ENCODE measurements around the gene LOXHD1.

The LOXHD1 gene

DNA sequence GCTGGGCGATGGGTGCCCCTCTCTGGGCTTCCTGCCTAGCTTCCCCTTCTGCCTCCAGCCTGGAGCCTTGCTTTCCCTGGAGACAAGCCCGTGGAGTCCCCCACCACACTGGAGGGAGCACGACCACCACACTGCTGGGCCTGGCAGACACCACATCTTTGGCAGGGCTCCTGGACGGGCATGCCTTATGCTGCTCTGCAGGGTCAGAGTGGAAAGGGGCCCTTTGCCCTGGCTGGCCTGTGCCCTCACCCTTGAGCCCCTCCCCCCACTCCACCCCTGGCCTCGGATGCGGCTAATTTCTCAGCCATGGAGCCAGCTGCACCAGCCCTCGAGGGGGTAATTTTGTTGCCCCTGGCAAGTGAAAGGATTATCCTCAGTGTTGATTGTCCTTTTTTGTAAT is 194.5 kb downstream of the LOXHD1 start:
- H3K14ac ChIP-seq (ENCODE audit: low read length in 2 of 2): no peak overlapping the region
- WGBS: 52% methylated on average over 6 of the region's 7 CpGs
- no peak overlapping the region for H2BK12ac ChIP-seq (ENCODE audit: low read length in 2 of 2)
- no peak overlapping the region for H2BK5ac ChIP-seq (ENCODE audit: low read depth, low read length, poor library complexity, severe bottlenecking)
- H3K27me3 ChIP-seq (ENCODE audit: control insufficient read depth in 1 of 2, insufficient read depth in 1 of 2, low read length in 2 of 2): peaks cover 19 to 29% of the 10 kb centered on the region in 2 experiments
- H3K4me2 ChIP-seq (ENCODE audit: low read length, poor library complexity, severe bottlenecking): no peak overlapping the region
- H3K27ac ChIP-seq (ENCODE audit: low read length, poor library complexity, severe bottlenecking): no peak overlapping the region
- no peaks in the 10 kb centered on the region for H3K36me3 ChIP-seq (ENCODE audit: control insufficient read depth in 1 of 2, insufficient read depth in 2 of 2, low read depth in 1 of 2, low read length in 2 of 2)
- no peaks in the 10 kb centered on the region for H3K4me1 ChIP-seq (ENCODE audit: control insufficient read depth, insufficient read depth, low read depth, low read length)
- H3K9me3 ChIP-seq (ENCODE audit: control insufficient read depth, low read length): no peaks in the 10 kb centered on the region
- H4K8ac ChIP-seq (ENCODE audit: low read length): no peak overlapping the region
- H2AFZ ChIP-seq (ENCODE audit: low read depth, low read length): no peak overlapping the region
- no peak overlapping the region for H4K91ac ChIP-seq (ENCODE audit: low read length)
- no peak overlapping the region for H2BK120ac ChIP-seq (ENCODE audit: low read depth, low read length)
- no peak for DNase-seq
- H3K9ac ChIP-seq (ENCODE audit: low read length): no peak overlapping the region
- H3K23ac ChIP-seq (ENCODE audit: low read length in 2 of 2): no peak overlapping the region
- no peaks in the 10 kb centered on the region for H3K79me1 ChIP-seq (replicated peaks; ENCODE audit: low read length, poor library complexity, severe bottlenecking)
- H3K4ac ChIP-seq (ENCODE audit: low read depth in 1 of 2, low read length in 2 of 2): no peak overlapping the region
- H3K18ac ChIP-seq (ENCODE audit: low read depth in 1 of 2, low read length in 2 of 2): no peak overlapping the region
- no peak overlapping the region for H2AK5ac ChIP-seq (ENCODE audit: low read length, severe bottlenecking)
- H3K4me3 ChIP-seq (ENCODE audit: insufficient read depth in 1 of 2, low read depth in 1 of 2, low read length in 2 of 2): no peak overlapping the region
- H2BK15ac ChIP-seq (ENCODE audit: low read depth, poor library complexity, severe bottlenecking): no peak overlapping the region

DNA sequence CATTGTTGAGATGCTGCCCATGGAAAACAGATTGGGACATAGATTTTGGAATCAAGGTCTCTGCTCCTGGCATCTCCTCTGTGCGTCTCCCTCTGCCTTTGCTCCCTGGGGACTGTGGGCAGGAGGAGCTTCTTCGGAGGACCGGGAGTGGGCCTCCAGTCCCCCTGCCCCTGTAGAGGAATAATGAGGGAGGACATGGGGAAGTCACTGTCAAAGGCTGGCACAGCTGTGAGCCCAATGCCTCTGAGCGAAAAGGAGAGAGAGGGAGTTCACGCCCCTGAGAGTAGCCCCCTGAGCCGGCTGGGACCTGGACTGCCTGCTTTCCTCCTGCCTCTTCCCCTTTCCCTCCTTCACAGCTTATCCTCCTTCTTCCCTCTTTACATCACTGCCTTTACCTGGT is 195.0 kb downstream of the LOXHD1 start:
- Histone ChIP-seq H4K91ac (ENCODE audit: low read length) (no peak overlapping the region), H3K36me3 (ENCODE audit: control insufficient read depth in 1 of 2, insufficient read depth in 2 of 2, low read depth in 1 of 2, low read length in 2 of 2) (no peaks in the 10 kb centered on the region), H2AFZ (ENCODE audit: low read depth, low read length) (no peak overlapping the region), H3K9ac (ENCODE audit: low read length) (no peak overlapping the region), H3K4me2 (ENCODE audit: low read length, poor library complexity, severe bottlenecking) (no peak overlapping the region), H3K9me3 (ENCODE audit: control insufficient read depth, low read length) (no peaks in the 10 kb centered on the region), H3K14ac (ENCODE audit: low read length in 2 of 2) (no peak overlapping the region), H2AK5ac (ENCODE audit: low read length, severe bottlenecking) (no peak overlapping the region), H3K23ac (ENCODE audit: low read length in 2 of 2) (no peak overlapping the region), H2BK12ac (ENCODE audit: low read length in 2 of 2) (no peak overlapping the region), H3K4ac (ENCODE audit: low read depth in 1 of 2, low read length in 2 of 2) (no peak overlapping the region), H3K27me3 (ENCODE audit: control insufficient read depth in 1 of 2, insufficient read depth in 1 of 2, low read length in 2 of 2) (peaks cover 19 to 29% of the 10 kb centered on the region in 2 experiments), H2BK15ac (ENCODE audit: low read depth, poor library complexity, severe bottlenecking) (no peak overlapping the region), H3K4me3 (ENCODE audit: insufficient read depth in 1 of 2, low read depth in 1 of 2, low read length in 2 of 2) (no peak overlapping the region), H2BK120ac (ENCODE audit: low read depth, low read length) (no peak overlapping the region), H3K18ac (ENCODE audit: low read depth in 1 of 2, low read length in 2 of 2) (no peak overlapping the region), H2BK5ac (ENCODE audit: low read depth, low read length, poor library complexity, severe bottlenecking) (no peak overlapping the region), H3K27ac (ENCODE audit: low read length, poor library complexity, severe bottlenecking) (no peak overlapping the region), H3K4me1 (ENCODE audit: control insufficient read depth, insufficient read depth, low read depth, low read length) (no peaks in the 10 kb centered on the region), H3K79me1 (replicated peaks; ENCODE audit: low read length, poor library complexity, severe bottlenecking) (no peaks in the 10 kb centered on the region), H4K8ac (ENCODE audit: low read length) (no peak overlapping the region)
- DNase-seq: no peak
- WGBS: 84% methylated on average over 5 of the region's 6 CpGs

DNA sequence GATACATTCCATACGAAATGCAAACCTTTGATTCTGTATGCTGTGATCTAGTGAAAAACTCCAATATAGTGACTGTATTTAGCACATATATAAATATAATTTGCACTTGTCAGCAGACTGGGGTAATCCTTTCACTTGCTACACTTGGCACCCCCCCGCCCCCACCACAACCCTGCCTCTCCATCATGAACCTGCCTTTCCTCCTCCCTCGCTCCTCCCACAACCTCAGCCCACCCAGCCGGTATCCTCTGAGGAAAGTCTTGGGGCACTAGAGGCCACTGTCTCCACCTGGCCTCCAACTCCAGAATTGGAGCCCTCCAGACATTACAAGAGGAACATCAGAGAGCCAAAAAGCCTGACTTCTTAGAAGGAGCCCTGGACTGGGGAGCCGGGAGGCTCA is 196.3 kb downstream of the LOXHD1 start:
- no peak overlapping the region for H4K8ac ChIP-seq (ENCODE audit: low read length)
- no peaks in the 10 kb centered on the region for H3K79me1 ChIP-seq (replicated peaks; ENCODE audit: low read length, poor library complexity, severe bottlenecking)
- no peak overlapping the region for H4K91ac ChIP-seq (ENCODE audit: low read length)
- H2AFZ ChIP-seq (ENCODE audit: low read depth, low read length): no peak overlapping the region
- no peaks in the 10 kb centered on the region for H3K36me3 ChIP-seq (ENCODE audit: control insufficient read depth in 1 of 2, insufficient read depth in 2 of 2, low read depth in 1 of 2, low read length in 2 of 2)
- no peak overlapping the region for H3K4ac ChIP-seq (ENCODE audit: low read depth in 1 of 2, low read length in 2 of 2)
- H2BK5ac ChIP-seq (ENCODE audit: low read depth, low read length, poor library complexity, severe bottlenecking): no peak overlapping the region
- peaks cover 15 to 22% of the 10 kb centered on the region in 2 experiments for H3K27me3 ChIP-seq (ENCODE audit: control insufficient read depth in 1 of 2, insufficient read depth in 1 of 2, low read length in 2 of 2)
- H3K27ac ChIP-seq (ENCODE audit: low read length, poor library complexity, severe bottlenecking): no peak overlapping the region
- H3K9me3 ChIP-seq (ENCODE audit: control insufficient read depth, low read length): no peaks in the 10 kb centered on the region
- H3K4me2 ChIP-seq (ENCODE audit: low read length, poor library complexity, severe bottlenecking): no peak overlapping the region
- H3K4me1 ChIP-seq (ENCODE audit: control insufficient read depth, insufficient read depth, low read depth, low read length): no peaks in the 10 kb centered on the region
- no peak overlapping the region for H2AK5ac ChIP-seq (ENCODE audit: low read length, severe bottlenecking)
- no peak overlapping the region for H3K14ac ChIP-seq (ENCODE audit: low read length in 2 of 2)
- no peak overlapping the region for H3K18ac ChIP-seq (ENCODE audit: low read depth in 1 of 2, low read length in 2 of 2)
- 85% methylated on average over 4 of the region's 5 CpGs for WGBS
- H2BK15ac ChIP-seq (ENCODE audit: low read depth, poor library complexity, severe bottlenecking): no peak overlapping the region
- H2BK12ac ChIP-seq (ENCODE audit: low read length in 2 of 2): no peak overlapping the region
- no peak overlapping the region for H3K4me3 ChIP-seq (ENCODE audit: insufficient read depth in 1 of 2, low read depth in 1 of 2, low read length in 2 of 2)
- H3K9ac ChIP-seq (ENCODE audit: low read length): no peak overlapping the region
- no peak for DNase-seq
- H3K23ac ChIP-seq (ENCODE audit: low read length in 2 of 2): no peak overlapping the region
- H2BK120ac ChIP-seq (ENCODE audit: low read depth, low read length): no peak overlapping the region

DNA sequence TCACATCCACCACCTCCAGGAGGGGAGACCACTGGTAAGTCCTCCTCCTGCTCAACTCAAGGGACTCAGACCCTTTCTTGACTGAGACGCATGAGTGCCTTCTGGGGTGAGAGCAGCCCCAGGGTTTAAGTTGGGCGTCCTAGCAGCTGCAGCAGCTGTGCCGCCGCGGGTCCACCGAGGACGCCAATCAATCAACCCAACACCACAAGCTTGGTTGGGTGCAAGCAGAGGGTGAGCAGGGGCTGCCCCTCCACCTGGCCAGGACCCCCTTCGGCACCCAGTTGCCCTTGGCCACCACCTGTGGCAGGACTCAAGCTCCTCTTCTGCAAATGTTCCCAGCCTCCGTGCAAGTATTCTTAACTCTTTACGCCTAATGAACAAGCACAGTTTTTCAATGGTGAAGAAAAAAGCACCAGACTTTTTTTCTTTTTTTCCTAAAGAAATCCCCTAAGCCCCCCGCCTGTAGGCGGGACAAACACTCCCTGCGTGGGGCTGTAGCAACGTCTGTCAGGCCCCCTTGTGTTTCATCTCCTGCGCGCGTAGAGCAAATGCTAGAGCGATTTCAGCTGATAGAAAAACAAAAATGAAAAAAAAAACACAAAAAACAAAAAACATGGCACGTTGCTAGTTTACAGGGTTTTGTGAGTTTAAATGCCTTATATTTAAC is 197.1 kb downstream of the LOXHD1 start:
- H2AFZ ChIP-seq (ENCODE audit: low read depth, low read length): no peak overlapping the region
- H4K91ac ChIP-seq (ENCODE audit: low read length): no peak overlapping the region
- H3K27ac ChIP-seq (ENCODE audit: low read length, poor library complexity, severe bottlenecking): no peak overlapping the region
- peaks cover 11 to 21% of the 10 kb centered on the region in 2 experiments for H3K27me3 ChIP-seq (ENCODE audit: control insufficient read depth in 1 of 2, insufficient read depth in 1 of 2, low read length in 2 of 2)
- no peak overlapping the region for H3K14ac ChIP-seq (ENCODE audit: low read length in 2 of 2)
- no peak for DNase-seq
- no peak overlapping the region for H2BK120ac ChIP-seq (ENCODE audit: low read depth, low read length)
- H3K9me3 ChIP-seq (ENCODE audit: control insufficient read depth, low read length): no peaks in the 10 kb centered on the region
- H3K4me1 ChIP-seq (ENCODE audit: control insufficient read depth, insufficient read depth, low read depth, low read length): no peaks in the 10 kb centered on the region
- no peak overlapping the region for H3K4ac ChIP-seq (ENCODE audit: low read depth in 1 of 2, low read length in 2 of 2)
- H2BK12ac ChIP-seq (ENCODE audit: low read length in 2 of 2): no peak overlapping the region
- no peak overlapping the region for H2AK5ac ChIP-seq (ENCODE audit: low read length, severe bottlenecking)
- H3K18ac ChIP-seq (ENCODE audit: low read depth in 1 of 2, low read length in 2 of 2): no peak overlapping the region
- no peaks in the 10 kb centered on the region for H3K79me1 ChIP-seq (replicated peaks; ENCODE audit: low read length, poor library complexity, severe bottlenecking)
- H3K4me2 ChIP-seq (ENCODE audit: low read length, poor library complexity, severe bottlenecking): no peak overlapping the region
- H2BK15ac ChIP-seq (ENCODE audit: low read depth, poor library complexity, severe bottlenecking): no peak overlapping the region
- H3K23ac ChIP-seq (ENCODE audit: low read length in 2 of 2): no peak overlapping the region
- WGBS: 88% methylated on average over 17 of the region's 19 CpGs
- no peak overlapping the region for H2BK5ac ChIP-seq (ENCODE audit: low read depth, low read length, poor library complexity, severe bottlenecking)
- H3K4me3 ChIP-seq (ENCODE audit: insufficient read depth in 1 of 2, low read depth in 1 of 2, low read length in 2 of 2): no peak overlapping the region
- H3K9ac ChIP-seq (ENCODE audit: low read length): no peak overlapping the region
- H4K8ac ChIP-seq (ENCODE audit: low read length): no peak overlapping the region
- no peaks in the 10 kb centered on the region for H3K36me3 ChIP-seq (ENCODE audit: control insufficient read depth in 1 of 2, insufficient read depth in 2 of 2, low read depth in 1 of 2, low read length in 2 of 2)

All from mesenchymal stem cell (in vitro differentiated cells and primary cell).